ENCODE data around the gene FSTL5. TPM values are rescaled to one million over a fixed set of nuclear protein-coding genes. Genes with fewer than 3 reads are reported as not detected.

FSTL5 gene
- total and polyA plus RNA-seq, 10 of the 15 experiments (the other 5 are each of a cell fraction or from before 2014, with no cell fraction given) = 0.04 to 2.4 (median 0.08) TPM; not detected in 4

DNA sequence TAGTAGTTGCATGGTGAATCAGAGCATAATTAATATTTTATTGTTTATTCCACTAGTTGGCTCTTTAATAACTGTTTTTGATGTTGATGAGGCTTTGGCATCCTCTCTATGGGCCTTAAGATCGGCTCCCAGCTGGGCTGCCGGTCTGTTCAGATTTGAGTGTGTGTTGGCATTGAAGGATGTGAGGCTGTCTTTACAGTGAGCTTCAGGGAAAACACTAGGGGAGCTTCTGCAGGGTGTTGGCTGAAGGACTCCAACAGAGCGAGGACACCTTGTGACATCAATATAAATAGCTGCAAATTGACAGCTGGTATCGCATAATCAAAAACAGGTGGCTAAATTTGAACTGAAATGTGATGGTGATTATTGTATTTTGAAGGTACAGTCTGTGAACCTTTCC lies 322.0 kb downstream of the FSTL5 start (continued):
- TF ChIP-seq, protein P1, sequence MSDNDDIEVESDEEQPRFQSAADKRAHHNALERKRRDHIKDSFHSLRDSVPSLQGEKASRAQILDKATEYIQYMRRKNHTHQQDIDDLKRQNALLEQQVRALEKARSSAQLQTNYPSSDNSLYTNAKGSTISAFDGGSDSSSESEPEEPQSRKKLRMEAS (IDR thresholded peaks at IDR 0.05; ENCODE audit: low read depth, low read length) = no peak
- TF ChIP-seq, protein P2, sequence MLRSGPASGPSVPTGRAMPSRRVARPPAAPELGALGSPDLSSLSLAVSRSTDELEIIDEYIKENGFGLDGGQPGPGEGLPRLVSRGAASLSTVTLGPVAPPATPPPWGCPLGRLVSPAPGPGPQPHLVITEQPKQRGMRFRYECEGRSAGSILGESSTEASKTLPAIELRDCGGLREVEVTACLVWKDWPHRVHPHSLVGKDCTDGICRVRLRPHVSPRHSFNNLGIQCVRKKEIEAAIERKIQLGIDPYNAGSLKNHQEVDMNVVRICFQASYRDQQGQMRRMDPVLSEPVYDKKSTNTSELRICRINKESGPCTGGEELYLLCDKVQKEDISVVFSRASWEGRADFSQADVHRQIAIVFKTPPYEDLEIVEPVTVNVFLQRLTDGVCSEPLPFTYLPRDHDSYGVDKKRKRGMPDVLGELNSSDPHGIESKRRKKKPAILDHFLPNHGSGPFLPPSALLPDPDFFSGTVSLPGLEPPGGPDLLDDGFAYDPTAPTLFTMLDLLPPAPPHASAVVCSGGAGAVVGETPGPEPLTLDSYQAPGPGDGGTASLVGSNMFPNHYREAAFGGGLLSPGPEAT (IDR thresholded peaks at IDR 0.05; ENCODE audit: low read depth) = no peak

DNA sequence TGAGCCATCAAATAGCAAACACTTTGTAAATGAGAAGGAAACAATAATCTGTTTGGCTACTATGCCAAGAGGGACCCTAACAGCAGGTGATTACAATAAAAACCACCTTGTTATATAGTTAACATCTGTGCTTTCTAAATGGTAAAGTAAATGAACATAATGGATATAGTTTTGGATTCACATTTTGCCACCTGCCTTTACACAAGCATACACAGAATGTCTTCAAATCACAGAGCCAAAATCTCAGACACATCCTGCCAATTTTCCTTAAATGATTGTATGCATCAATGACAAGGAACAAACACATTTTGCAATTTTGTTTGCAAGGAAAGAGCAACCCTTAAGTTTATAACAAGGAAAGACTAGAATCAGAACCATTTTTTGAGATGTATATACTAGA lies 334.2 kb downstream of the FSTL5 start:
- no peaks in the 10 kb centered on the region for H3K79me2 ChIP-seq (ENCODE audit: control insufficient read depth, insufficient read depth, low read length)
- intact Hi-C loops (cut with micrococcal nuclease; ENCODE audit: unreplicated experiment) (no loop called here), in situ Hi-C loops (cut with MboI) (no loop called here)
- ATAC-seq = no peak
- RAD21 ChIA-PET (ENCODE audit: unreplicated experiment) = no interaction called here
- no peak for DNase-seq (ENCODE audit: low read depth, low spot score)
- no peak overlapping the region for H3K4me3 ChIP-seq
- no peak overlapping the region for H2AFZ ChIP-seq (ENCODE audit: control insufficient read depth, low read depth, low read length)
- TF ChIP-seq RAD51 (IDR thresholded peaks at IDR 0.05) = no peak
- no peak for TF ChIP-seq JUNB (IDR thresholded peaks at IDR 0.05)
- TF ChIP-seq KDM1A (IDR thresholded peaks at IDR 0.05; ENCODE audit: borderline replicate concordance) = no peak
- no peak for TF ChIP-seq EED (IDR thresholded peaks at IDR 0.05; ENCODE audit: low read depth)
- TF ChIP-seq EGR1 (IDR thresholded peaks at IDR 0.05; ENCODE audit: borderline replicate concordance in 1 of 2, low read depth in 2 of 2, low read length in 2 of 2) = no peak
- no peak for TF ChIP-seq TCF3 (IDR thresholded peaks at IDR 0.05; ENCODE audit: borderline replicate concordance, insufficient read depth, low read depth, low read length)
- no peak for TF ChIP-seq KAT2A (conservative IDR thresholded peaks at IDR 0.05; ENCODE audit: control insufficient read depth, low read depth, low read length)
- no peak for TF ChIP-seq ZNF274 (IDR thresholded peaks at IDR 0.05; ENCODE audit: insufficient read depth, insufficient read length)
- no peak for TF ChIP-seq CBX3 (IDR thresholded peaks at IDR 0.05; ENCODE audit: borderline replicate concordance, low read depth)
- TF ChIP-seq, protein P3, sequence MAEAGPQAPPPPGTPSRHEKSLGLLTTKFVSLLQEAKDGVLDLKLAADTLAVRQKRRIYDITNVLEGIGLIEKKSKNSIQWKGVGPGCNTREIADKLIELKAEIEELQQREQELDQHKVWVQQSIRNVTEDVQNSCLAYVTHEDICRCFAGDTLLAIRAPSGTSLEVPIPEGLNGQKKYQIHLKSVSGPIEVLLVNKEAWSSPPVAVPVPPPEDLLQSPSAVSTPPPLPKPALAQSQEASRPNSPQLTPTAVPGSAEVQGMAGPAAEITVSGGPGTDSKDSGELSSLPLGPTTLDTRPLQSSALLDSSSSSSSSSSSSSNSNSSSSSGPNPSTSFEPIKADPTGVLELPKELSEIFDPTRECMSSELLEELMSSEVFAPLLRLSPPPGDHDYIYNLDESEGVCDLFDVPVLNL (IDR thresholded peaks at IDR 0.05; ENCODE audit: low read depth, low read length) = no peak
- no peak for TF ChIP-seq PML (IDR thresholded peaks at IDR 0.05; ENCODE audit: low read length)
- TF ChIP-seq, protein P4, sequence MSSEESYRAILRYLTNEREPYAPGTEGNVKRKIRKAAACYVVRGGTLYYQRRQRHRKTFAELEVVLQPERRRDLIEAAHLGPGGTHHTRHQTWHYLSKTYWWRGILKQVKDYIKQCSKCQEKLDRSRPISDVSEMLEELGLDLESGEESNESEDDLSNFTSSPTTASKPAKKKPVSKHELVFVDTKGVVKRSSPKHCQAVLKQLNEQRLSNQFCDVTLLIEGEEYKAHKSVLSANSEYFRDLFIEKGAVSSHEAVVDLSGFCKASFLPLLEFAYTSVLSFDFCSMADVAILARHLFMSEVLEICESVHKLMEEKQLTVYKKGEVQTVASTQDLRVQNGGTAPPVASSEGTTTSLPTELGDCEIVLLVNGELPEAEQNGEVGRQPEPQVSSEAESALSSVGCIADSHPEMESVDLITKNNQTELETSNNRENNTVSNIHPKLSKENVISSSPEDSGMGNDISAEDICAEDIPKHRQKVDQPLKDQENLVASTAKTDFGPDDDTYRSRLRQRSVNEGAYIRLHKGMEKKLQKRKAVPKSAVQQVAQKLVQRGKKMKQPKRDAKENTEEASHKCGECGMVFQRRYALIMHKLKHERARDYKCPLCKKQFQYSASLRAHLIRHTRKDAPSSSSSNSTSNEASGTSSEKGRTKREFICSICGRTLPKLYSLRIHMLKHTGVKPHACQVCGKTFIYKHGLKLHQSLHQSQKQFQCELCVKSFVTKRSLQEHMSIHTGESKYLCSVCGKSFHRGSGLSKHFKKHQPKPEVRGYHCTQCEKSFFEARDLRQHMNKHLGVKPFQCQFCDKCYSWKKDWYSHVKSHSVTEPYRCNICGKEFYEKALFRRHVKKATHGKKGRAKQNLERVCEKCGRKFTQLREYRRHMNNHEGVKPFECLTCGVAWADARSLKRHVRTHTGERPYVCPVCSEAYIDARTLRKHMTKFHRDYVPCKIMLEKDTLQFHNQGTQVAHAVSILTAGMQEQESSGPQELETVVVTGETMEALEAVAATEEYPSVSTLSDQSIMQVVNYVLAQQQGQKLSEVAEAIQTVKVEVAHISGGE (CRISPR knock-in tag; IDR thresholded peaks at IDR 0.05) = no peak
- TF ChIP-seq, protein P5, sequence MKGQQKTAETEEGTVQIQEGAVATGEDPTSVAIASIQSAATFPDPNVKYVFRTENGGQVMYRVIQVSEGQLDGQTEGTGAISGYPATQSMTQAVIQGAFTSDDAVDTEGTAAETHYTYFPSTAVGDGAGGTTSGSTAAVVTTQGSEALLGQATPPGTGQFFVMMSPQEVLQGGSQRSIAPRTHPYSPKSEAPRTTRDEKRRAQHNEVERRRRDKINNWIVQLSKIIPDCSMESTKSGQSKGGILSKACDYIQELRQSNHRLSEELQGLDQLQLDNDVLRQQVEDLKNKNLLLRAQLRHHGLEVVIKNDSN (IDR thresholded peaks at IDR 0.05; ENCODE audit: borderline replicate concordance, extremely low read length, insufficient read depth, low read depth, low read length) = no peak
- no peak for TF ChIP-seq STAT1 (conservative IDR thresholded peaks at IDR 0.05)
- TF ChIP-seq NFXL1 (IDR thresholded peaks at IDR 0.05; ENCODE audit: borderline replicate concordance) = no peak
- SMC1A ChIA-PET (ENCODE audit: uncharacterized antibody, unreplicated experiment) = no interaction called here
- no peaks in the 10 kb centered on the region for H3K4me1 ChIP-seq (ENCODE audit: control insufficient read depth, insufficient read depth, low read length)
- H3K27ac ChIP-seq (ENCODE audit: control insufficient read depth, insufficient read depth) = no peak overlapping the region
- CTCF ChIA-PET = no interaction called here
- no peaks in the 10 kb centered on the region for H3K36me3 ChIP-seq (ENCODE audit: control insufficient read depth in 2 of 2, insufficient read depth in 2 of 2, low read length in 1 of 2)
- no peak for FAIRE-seq
- no TSS peak for BruUV-seq (replicated peaks)
- no peak overlapping the region for H3K4me2 ChIP-seq (ENCODE audit: control insufficient read depth, insufficient read depth)
- H3K9me3 ChIP-seq (replicated peaks; ENCODE audit: control insufficient read depth, insufficient read depth, low read length) = no peaks in the 10 kb centered on the region
- POLR2A ChIA-PET = no interaction called here
- no peaks in the 10 kb centered on the region for H4K20me1 ChIP-seq (ENCODE audit: control insufficient read depth, insufficient read depth)
- no peaks in the 10 kb centered on the region for H3K27me3 ChIP-seq (replicated peaks in 1 of 2; ENCODE audit: control insufficient read depth in 2 of 2, insufficient read depth in 2 of 2, low read length in 1 of 2)
- H3K9ac ChIP-seq (ENCODE audit: control insufficient read depth, insufficient read depth, low read length) = no peak overlapping the region

Measured in GM12878 (cell line).